ENCODE results near the gene KRT80. TPM values are rescaled to one million over a fixed set of nuclear protein-coding genes. Genes with fewer than 3 reads are reported as not detected.

Gene KRT80
- total RNA-seq, result 7.2 and 9.5 TPM in 2 replicates

GRCh38 chr12:52191841-52192791, at the start of gene KRT80:
Gene KRT80, minus strand, starts transcription at chr12:52192014. Its CDS starts 112 bp downstream, at chr12:52191902.

GRCh38 chr12:52232674-52233461, 41.1 kb upstream of the KRT80 start, which contains the start of gene KRT7:
Gene KRT7, plus strand, starts transcription at chr12:52233243. Its CDS starts 54 bp downstream, at chr12:52233297.

Other genes with a start within 250 kb of the KRT80 start
- gene ACVR1B, start 240.3 kb downstream of the KRT80 start, total RNA-seq, result 18.9 and 24.7 TPM in 2 replicates
- gene TAMALIN, start 185.1 kb downstream of the KRT80 start, total RNA-seq, result 34.5 and 45.2 TPM in 2 replicates
- gene NR4A1, start 140.6 kb downstream of the KRT80 start, total RNA-seq, result 0.13 and 1.3 TPM in 2 replicates
- 36.3 and 37.8 TPM in 2 replicates for gene ATG101, start 122.0 kb downstream of the KRT80 start, total RNA-seq
- gene SMIM41, start 112.3 kb downstream of the KRT80 start, total RNA-seq, result 0.13 TPM in 1 of 2 replicates, not detected in the other
- 206 and 443 TPM in 2 replicates for gene KRT7, start 41.2 kb upstream of the KRT80 start, total RNA-seq
- 0.13 TPM in 1 of 2 replicates, not detected in the other for gene KRT86, start 82.6 kb upstream of the KRT80 start, total RNA-seq
- gene KRT81, start 99.5 kb upstream of the KRT80 start, total RNA-seq, result not detected in 2 replicates
- gene KRT83, start 129.4 kb upstream of the KRT80 start, total RNA-seq, result not detected in 2 replicates
- gene KRT85, start 175.5 kb upstream of the KRT80 start, total RNA-seq, result not detected in 2 replicates
- not detected in 2 replicates for gene KRT84, start 193.6 kb upstream of the KRT80 start, total RNA-seq
- not detected in 2 replicates for gene KRT82, start 214.3 kb upstream of the KRT80 start, total RNA-seq
- not detected in 2 replicates for gene KRT75, start 242.4 kb upstream of the KRT80 start, total RNA-seq